Ishikawa (cell line): ENCODE measurements around the gene KCTD7.

ENCODE experiments used
- CEBPB ChIP-seq: IDR thresholded peaks from 2 replicates; pipeline ENCODE4 v1.6.1; 2012
- CREB1 ChIP-seq: IDR thresholded peaks from 2 replicates; pipeline ENCODE4 v1.6.1; 2012; ENCODE audit warnings: low read depth
- EP300 ChIP-seq: IDR thresholded peaks from 2 replicates; pipeline ENCODE4 v1.6.1; 2012; ENCODE audit warnings: borderline replicate concordance
- RAD21 ChIP-seq: IDR thresholded peaks from 2 replicates; pipeline ENCODE4 v1.6.1; 2012; ENCODE audit warnings: low read depth
- YY1 ChIP-seq: IDR thresholded peaks from 2 replicates; pipeline ENCODE4 v1.6.1; 2012; ENCODE audit warnings: low read depth

- TF ChIP-seq YY1 (no peak), RAD21 (no peak), CREB1 (no peak), EP300 (no peak), CEBPB (no peak)
Observed at GRCh38 chr7:66631471-66631870, 2.8 kb downstream of the KCTD7 start.
